NCI-H187 treated with DMSO at 0.1 percent for 48 hours (cell line): ENCODE results near the gene GHRH.

ENCODE experiments used
- DNase-seq: peaks from one replicate; lab custom pipeline; 2025; lab: John Stamatoyannopoulos, UW

GHRH gene

GRCh38 chr20:37237656-37238055 lies 24.0 kb downstream of the GHRH start:
- no peak for DNase-seq

- no peak for DNase-seq
Measured at GRCh38 chr20:37236462-37236861, 25.2 kb downstream of the GHRH start.

GRCh38 chr20:37235065-37235464 lies 26.5 kb downstream of the GHRH start:
- DNase-seq = peak; percentile 30

DNA sequence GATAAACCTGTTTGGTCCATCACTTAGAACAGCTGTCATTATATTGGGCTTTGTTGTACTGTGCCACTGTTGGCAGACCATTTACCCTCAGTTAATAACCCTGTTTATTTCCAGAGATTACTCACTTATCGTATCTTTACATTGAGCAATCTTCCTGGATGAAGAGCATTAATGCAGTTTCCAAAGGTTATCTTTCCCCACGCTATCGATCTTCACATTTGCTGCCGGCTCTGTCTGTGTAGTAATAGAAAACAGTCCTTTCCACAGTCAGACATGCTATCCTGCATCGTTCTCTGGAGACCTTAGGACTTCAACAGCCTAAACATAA lies 27.4 kb downstream of the GHRH start:
- no peak for DNase-seq

GRCh38 chr20:37233548-37234253 lies 27.9 kb downstream of the GHRH start:
- no peak for DNase-seq

DNA sequence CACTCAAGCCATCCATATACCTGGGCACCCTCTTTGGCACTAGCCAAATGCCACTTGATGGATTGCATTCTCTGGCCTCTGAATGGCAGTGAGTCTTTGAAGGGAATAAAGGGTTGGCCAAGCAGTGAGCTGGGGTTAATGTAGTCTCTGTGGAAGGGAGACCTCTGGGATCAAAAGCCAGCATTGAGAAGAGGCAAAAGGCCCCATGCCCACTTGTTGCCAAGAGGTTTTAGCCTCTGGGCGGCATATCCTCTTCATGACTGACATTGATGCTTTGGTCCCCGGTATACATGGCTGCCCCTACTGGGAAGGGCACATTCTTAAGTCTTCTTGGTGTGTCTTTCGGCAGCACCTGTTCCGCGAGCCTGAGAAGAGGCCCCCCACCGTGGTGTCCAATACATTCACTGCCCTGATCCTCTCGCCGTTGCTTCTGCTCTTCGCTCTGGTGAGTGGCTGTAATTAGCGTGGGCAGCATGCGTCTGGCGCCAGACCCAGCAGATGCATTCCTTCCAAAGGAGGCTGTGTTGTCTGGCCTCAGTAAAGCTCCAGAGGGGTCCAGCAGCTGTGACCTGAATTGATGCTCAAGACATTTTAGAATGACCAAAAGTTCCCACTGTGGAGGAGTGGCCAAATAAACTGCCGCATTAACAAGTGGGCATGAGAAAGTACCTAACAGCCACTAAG lies 29.5 kb downstream of the GHRH start:
- no peak for DNase-seq

GRCh38 chr20:37230200-37230599 lies 31.4 kb downstream of the GHRH start:
- no peak for DNase-seq

DNA sequence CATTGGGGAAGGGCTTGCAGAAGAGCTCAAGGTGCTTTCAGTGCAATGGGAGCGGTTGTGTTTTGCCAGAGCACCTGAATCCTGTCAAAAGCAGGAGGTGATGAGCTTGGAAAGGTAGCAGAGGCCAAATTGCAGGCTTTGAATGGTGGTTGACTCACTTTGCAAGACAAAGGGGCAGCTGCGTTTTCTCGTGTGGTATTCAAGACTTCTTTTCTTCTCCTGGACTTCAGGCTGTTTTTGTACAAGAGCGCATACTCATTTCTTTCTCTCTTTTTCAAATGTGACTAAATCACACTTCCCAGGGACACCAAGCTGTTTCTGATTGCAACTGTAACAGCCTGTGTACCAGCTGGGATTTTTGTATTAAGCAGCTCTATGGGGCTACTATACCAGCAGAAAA lies 32.3 kb downstream of the GHRH start:
- DNase-seq = no peak

GRCh38 chr20:37228656-37229055 lies 33.0 kb downstream of the GHRH start:
- no peak for DNase-seq

GRCh38 chr20:37228082-37228481 lies 33.5 kb downstream of the GHRH start:
- no peak for DNase-seq

DNA sequence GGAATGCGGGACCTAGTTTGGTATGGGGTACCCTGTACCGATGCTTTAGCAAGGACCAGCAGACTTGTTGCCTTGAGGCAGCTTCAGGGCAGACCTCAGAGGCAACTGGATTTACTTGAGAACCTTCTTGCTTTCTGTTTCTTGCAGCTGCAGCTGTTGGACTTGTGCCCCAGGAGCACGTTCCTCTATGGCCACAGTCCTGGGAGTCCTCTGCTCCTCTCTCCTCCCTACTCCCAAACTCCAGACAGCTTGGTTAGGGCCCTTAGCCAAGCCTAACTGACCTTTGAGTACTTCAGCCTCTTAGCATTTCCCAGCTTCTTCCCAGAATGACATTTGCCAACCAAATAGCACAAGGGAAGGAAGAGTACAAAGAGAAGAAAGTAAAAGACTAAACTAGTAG lies 34.7 kb downstream of the GHRH start:
- no peak for DNase-seq

DNA sequence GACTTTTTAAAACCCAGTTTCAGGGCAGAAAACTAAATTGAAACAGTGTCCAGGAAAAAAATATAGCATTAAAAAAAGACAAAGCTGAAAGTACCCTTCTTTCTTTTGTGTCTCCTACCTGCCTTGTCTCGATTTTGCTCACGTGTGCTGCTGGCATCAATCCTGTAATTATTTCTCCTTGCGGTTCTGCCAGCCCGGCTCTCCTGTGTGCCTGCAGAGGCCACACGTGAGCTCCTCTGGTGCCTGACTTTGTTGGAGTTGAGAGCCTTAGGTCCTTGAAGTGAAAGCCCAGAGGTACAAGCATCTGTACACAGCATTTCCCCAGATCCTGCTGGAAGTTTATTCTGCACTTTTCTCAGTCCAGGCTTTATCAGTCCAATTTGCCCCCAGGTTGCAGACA lies 36.5 kb downstream of the GHRH start:
- DNase-seq = no peak

DNA sequence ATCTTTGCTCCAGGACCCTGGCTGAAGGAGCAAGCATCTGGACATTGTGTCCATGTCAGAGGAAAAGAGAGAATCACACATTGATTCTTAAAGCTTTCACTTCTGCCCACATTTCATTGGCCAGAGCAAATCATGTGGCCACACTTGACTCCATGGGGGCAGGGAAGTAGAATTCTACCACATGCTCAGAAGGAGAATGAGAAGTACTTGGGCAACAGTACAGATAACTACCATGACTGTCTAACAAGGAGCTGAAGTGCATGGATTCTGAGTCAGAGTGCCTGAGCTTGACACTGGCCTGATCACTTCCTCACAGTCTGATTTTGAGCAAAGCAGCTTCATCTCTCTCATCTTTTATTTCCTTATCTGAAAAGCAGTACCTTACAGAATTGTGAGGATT lies 38.6 kb downstream of the GHRH start:
- DNase-seq = no peak

- no peak for DNase-seq
Measured at GRCh38 chr20:37222086-37222485, 39.5 kb downstream of the GHRH start.

DNA sequence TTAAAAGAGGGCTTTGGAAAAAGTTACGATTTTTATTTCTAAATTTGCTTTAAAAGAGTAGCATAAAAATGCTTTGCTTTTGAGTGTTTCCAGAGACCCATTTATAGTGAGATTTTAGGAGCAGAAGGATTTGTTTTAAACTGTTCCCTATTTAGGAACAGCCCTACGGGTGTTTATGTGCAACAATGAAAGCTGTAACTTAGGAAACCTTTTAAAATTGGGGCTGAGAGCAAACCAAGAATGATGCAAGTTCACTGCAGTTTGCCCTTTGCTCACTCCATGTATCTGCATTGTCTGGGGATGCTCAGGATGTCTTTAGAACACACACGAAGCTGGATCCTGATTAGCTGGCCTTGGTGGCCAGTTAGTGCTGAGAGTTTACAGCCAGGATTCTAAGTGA lies 40.9 kb downstream of the GHRH start:
- no peak for DNase-seq

- DNase-seq = no peak
Measured at GRCh38 chr20:37219751-37220668, 41.6 kb downstream of the GHRH start.

DNA sequence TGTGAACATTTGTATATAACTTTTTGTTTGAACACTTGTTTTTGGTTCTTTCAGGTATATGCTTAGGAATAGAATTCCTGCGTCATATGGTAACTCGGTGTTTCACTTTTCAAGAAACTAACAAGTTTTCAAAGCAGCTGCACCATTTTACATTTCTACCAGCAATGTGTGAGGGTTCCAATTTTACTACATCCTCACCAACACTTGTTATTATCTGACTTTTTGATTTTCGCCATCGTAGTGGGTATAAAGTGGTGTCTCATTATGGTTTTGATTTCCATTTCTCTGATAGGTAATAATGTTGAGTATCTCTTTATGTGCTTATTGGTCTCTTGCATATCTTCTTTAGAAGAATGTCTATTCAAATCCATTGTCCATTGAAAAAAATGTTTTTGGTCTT lies 42.6 kb downstream of the GHRH start:
- no peak for DNase-seq

DNA sequence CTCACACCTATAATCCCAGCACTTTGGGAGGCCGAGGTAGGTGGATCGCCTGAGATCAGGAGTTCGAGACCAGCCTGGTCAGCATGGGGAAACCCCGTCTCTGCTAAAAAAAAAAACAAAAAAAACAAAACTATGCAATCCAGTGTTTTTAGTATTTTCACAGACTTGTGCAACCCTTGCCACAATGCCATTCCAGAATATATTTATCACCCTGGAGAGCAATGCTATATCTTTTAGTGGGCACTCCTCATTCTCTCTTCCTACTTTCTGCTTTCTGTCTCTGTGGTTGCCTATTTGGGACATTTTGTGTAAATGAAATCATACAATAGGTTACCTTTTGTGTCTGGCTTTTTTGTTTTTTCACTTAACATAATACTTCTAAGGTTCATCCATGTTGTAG lies 43.2 kb downstream of the GHRH start:
- no peak for DNase-seq

DNA sequence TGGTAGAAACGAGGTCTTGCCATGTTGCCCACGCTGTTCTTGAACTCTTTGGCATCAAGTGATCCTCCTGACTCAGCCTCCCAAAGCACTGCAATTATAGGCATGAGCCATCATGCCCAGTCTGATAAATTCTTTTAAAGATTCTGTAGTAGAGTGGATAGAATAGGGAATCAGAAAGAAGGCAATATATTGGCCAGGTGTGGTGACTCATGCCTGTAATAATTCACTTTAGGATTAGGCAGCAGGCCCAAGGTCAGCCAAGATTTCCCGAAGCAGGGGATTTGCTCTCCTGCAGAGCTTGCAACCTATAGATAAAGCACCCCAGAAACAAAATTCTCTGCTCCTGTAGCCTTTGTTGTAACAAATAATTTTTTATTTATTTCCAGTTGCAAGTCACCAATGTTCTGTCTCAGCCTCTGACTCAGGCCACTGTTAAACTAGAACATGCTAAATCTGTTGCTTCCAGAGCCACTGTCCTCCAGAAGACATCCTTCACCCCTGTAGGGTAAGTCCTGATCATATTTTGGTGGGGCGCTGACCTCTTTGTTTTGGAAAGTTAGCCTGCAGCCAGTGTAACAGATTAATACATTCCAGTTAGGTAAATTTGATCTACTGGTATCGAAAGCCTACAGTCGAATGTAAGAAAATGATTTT lies 51.8 kb downstream of the GHRH start:
- DNase-seq = no peak

DNA sequence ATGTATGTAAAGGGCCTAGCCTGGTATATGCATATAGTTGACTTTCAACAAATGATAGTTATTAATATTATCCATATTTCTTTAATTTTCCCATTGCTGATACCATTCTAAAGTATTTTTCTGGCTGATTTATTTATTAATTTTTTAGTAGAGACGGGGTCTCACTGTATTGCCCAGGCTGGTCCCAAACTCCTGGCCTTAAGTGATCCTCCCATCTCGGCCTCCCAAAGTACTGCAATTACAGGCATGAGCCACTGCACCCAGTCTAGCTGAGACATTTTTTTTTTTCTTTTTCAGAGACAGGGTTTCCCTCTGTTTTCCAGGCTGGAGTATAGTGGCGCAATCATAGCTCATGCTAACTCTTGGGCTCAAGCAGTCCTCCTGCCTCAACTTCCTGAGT lies 52.4 kb downstream of the GHRH start:
- no peak for DNase-seq

DNA sequence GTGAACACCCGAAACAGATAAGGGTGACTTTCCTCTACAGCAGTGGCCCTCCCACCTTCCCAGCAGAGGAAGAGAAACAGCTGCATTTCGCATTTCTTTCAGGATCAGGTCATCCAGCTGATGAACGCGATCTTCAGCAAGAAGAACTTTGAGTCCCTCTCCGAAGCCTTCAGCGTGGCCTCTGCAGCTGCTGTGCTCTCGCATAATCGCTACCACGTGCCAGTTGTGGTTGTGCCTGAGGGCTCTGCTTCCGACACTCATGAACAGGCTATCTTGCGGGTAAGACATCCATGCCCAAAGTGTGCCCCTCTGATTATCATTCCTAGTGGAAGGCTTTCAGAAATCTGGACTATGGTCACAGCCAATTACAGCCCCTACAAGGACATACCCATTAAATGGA lies 54.4 kb downstream of the GHRH start:
- no peak for DNase-seq

- no peak for DNase-seq
Measured at GRCh38 chr20:37205794-37206193, 55.8 kb downstream of the GHRH start.

DNA sequence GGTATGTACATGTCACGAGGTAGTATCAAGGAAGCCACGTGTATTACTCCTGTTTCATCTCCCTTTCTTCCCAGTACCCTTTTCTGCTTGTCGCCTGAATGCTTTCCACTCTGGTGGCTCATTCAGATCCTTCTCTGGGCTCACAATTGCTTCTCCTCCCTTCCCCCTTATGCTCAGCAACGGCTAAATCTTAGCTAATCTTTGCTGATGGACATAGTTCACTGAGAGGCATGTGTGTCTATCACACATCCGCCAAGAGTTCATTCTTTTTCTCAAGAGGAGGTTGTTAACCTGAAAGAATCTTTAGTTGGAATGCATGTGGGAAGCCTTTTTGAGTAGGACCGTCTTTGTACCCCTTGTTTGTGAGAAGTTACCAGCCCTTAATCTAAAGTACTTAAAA lies 56.5 kb downstream of the GHRH start:
- no peak for DNase-seq
